IPS DF 4.7 (cell line): ENCODE data around the gene HNRNPUL1.

Source experiments
- DNase-seq: peaks from one replicate; pipeline ENCODE4 v3.0.0-alpha.2; 2013; ENCODE audit warnings: low spot score; ENCODE audit errors: extremely low read depth

The HNRNPUL1 gene

GRCh38 chr19:41234512-41235168, 29.5 kb upstream of the HNRNPUL1 start:
- no peak for DNase-seq

- DNase-seq, result no peak
These were observed 28.7 kb upstream of the HNRNPUL1 start for GRCh38 chr19:41235480-41235879.

GRCh38 chr19:41238244-41238643, 25.9 kb upstream of the HNRNPUL1 start:
- no peak for DNase-seq

GRCh38 chr19:41239363-41239762, 24.8 kb upstream of the HNRNPUL1 start:
- DNase-seq, result no peak

- DNase-seq, result no peak
These were observed 24.1 kb upstream of the HNRNPUL1 start for GRCh38 chr19:41239961-41240574.

GRCh38 chr19:41241859-41242258, 22.3 kb upstream of the HNRNPUL1 start:
- no peak for DNase-seq

- DNase-seq, result no peak
These were observed 20.1 kb upstream of the HNRNPUL1 start for GRCh38 chr19:41244117-41244516.

GRCh38 chr19:41245843-41246242, 18.3 kb upstream of the HNRNPUL1 start:
- no peak for DNase-seq

GRCh38 chr19:41248895-41249294, 15.3 kb upstream of the HNRNPUL1 start:
- no peak for DNase-seq

- DNase-seq, result no peak
These were observed 14.3 kb upstream of the HNRNPUL1 start for GRCh38 chr19:41249707-41250423.

- no peak for DNase-seq
These were observed 10.5 kb upstream of the HNRNPUL1 start for GRCh38 chr19:41253660-41254059.

- DNase-seq, result no peak
These were observed 9.0 kb upstream of the HNRNPUL1 start for GRCh38 chr19:41255171-41255570.

- no peak for DNase-seq
These were observed 2.5 kb upstream of the HNRNPUL1 start for GRCh38 chr19:41261474-41262190.

GRCh38 chr19:41263042-41263849, 926 bp upstream of the HNRNPUL1 start:
- DNase-seq, result no peak

GRCh38 chr19:41264581-41265394, 616 bp downstream of the HNRNPUL1 start:
- DNase-seq, result no peak

- DNase-seq, result no peak
These were observed 1.4 kb downstream of the HNRNPUL1 start for GRCh38 chr19:41265395-41266153.

GRCh38 chr19:41269055-41269454, 4.9 kb downstream of the HNRNPUL1 start:
- no peak for DNase-seq

- DNase-seq, result no peak
These were observed 5.4 kb downstream of the HNRNPUL1 start for GRCh38 chr19:41269571-41269970.

- DNase-seq, result no peak
These were observed 8.9 kb downstream of the HNRNPUL1 start for GRCh38 chr19:41273076-41273475.

- DNase-seq, result no peak
These were observed 10.6 kb downstream of the HNRNPUL1 start for GRCh38 chr19:41274802-41275201.
